Stimulated activated CD4-positive, alpha-beta T cell treated with anti-CD3 and anti-CD28 coated beads, Interleukin-4, amount 100 ng/mL, for 1 hour (primary cell): ENCODE results near the gene TJAP1.

Source experiments
- DNase-seq: peaks from one replicate; pipeline ENCODE4 v3.0.0-alpha.2; 2020

TJAP1 gene

DNA sequence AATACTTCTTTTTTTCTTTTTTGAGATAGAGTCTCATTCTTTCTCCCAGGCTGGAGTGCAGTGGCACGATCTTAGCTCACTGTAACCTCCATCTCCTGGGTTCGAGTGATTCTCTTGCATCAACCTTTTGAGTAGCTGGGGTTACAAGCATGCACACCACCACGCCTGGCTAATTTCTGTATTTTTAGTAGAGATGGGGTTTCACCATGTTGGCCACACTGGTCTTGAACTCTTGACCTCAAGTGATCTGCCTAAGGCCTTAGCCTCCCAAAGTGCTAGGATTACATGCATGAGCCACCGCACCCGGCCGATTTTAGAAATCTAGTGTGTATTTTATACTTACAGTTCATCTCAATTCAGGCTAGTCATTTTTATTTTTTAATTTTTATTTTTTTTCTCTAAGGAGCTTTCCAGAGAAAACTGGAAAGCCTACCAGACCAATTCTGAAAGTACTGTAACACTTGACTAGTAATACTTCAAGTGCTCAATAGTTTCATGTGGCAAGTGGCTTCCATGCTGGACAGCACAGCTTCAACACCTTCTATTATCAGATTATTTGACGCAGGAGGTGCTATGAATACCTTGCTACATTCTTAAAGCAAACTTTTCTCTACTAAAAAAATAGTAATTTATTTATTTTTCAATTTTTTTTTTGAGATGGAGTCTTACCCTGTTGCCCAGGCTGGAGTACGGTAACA, 64.6 kb downstream of the TJAP1 start:
- DNase-seq, result no peak

DNA sequence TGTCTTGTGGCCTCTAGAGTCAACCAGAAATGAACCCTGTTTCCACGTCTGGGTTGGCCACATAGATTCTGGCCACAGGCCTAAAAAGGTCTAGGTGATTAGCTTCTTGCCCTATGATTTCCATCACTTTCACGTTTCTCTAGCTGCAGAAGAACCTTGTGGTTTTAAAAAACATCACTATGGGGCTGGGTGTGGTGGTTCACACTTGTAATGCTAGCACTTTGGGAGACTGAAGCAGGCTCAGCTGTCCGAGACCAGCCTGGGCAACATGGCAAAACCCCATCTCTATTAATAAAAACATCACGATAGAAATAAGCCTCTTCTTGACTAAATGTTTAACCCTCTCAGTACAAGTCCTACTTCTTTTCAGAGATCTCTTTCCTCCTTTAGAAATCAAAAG, 67.1 kb downstream of the TJAP1 start:
- DNase-seq, result no peak

DNA sequence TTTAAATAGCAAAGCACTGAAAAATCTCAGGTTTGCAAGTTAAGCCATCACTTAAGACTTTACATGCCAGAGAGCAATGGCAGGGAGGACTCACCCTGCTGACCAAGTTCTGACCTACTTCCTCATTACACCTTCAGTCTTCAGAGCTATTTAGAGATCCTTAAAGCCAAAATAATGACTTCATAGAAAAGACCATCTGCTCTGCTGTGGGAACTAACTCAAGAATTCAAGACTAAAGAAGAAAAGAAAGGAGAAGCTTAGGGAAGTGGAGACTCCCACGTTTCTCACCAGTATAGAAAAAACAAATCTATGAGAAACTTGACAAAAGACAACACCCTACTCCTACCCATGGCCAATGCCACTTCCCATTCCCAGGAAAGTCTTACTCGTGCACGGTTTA, 69.9 kb downstream of the TJAP1 start:
- no peak for DNase-seq
